IMR-90 (cell line): Measurements from ENCODE around the gene DAB1.

Experiments used
- CTCF ChIP-seq: conservative IDR thresholded peaks from 2 replicates; pipeline ENCODE4 v1.5.1; 2012; ENCODE audit warnings: mild to moderate bottlenecking, low read depth, low read length, improper control_type of control experiment
- FOS ChIP-seq: fragments of 150-350 bp; IDR thresholded peaks from 2 replicates; pipeline ENCODE4 v1.6.1; 2016; ENCODE audit warnings: low read depth, low read length
- MAZ ChIP-seq: IDR thresholded peaks from 2 replicates; pipeline ENCODE4 v1.6.1; 2012; ENCODE audit warnings: low read depth, mild to moderate bottlenecking, low read length, improper control_type of control experiment, moderate library complexity, borderline replicate concordance
- MXI1 ChIP-seq: IDR thresholded peaks from 2 replicates; pipeline ENCODE4 v1.6.1; 2012; ENCODE audit warnings: low read depth, mild to moderate bottlenecking, low read length, moderate library complexity, borderline replicate concordance
- POLR2A ChIP-seq: IDR thresholded peaks from 2 replicates; pipeline ENCODE4 v1.6.1; 2012; ENCODE audit warnings: mild to moderate bottlenecking, low read depth, low read length

- no peak for TF ChIP-seq CTCF
- TF ChIP-seq MXI1: no peak
- TF ChIP-seq POLR2A: no peak
- TF ChIP-seq FOS: no peak
- no peak for TF ChIP-seq MAZ
Measured at GRCh38 chr1:57018119-57018518, 405.7 kb downstream of the DAB1 start.
